Thyroid gland (tissue), 4 donors: Measurements from ENCODE around the gene TKTL1. TPM values are rescaled to one million over a fixed set of nuclear protein-coding genes. Genes with fewer than 3 reads are reported as not detected.

ENCODE experiments used
- DNase-seq, 2 donors: peaks; one replicate each; pipeline ENCODE4 v3.0.0-alpha.2; 2019
- H3K27ac ChIP-seq, 3 donors: fragments of 200-600 bp; sonication (generic); 1 replicate in 2 of 3; 2 replicates in 1 of 3; pipeline ENCODE4 v1.5.1; 2016 to 2019; ENCODE audit warnings: mild to moderate bottlenecking in 1 of 3, moderate library complexity in 1 of 3
- H3K27me3 ChIP-seq: fragments of 200-600 bp; sonication (generic); one replicate; pipeline ENCODE4 v1.5.1; 2019
- H3K36me3 ChIP-seq, 2 donors: fragments of 200-600 bp; sonication (generic); one replicate each; pipeline ENCODE4 v1.5.1; 2016 to 2019
- H3K4me1 ChIP-seq, 2 donors: fragments of 200-600 bp; sonication (generic); one replicate each; pipeline ENCODE4 v1.5.1; 2017 to 2019
- H3K4me3 ChIP-seq, 3 donors: fragments of 200-600 bp; sonication (generic); replicated peaks in 1 of 3; 1 replicate in 2 of 3; 2 replicates in 1 of 3; pipeline ENCODE4 v1.5.1; 2016; ENCODE audit warnings: mild to moderate bottlenecking in 1 of 3
- H3K9me3 ChIP-seq: fragments of 200-600 bp; sonication (generic); one replicate; pipeline ENCODE4 v1.5.1; 2017
- CTCF ChIP-seq, 6 experiments: fragments of 200-600 bp in 3 of 6; fragments of 450-650 bp in 3 of 6; sonication (generic) in 3 of 6; IDR thresholded peaks; one replicate each; pipeline ENCODE4 v1.5.1; 2016 to 2019; ENCODE audit warnings: antibody characterized with exemption in 6 of 6, mild to moderate bottlenecking in 2 of 6, inconsistent platforms in 1 of 6, moderate library complexity in 1 of 6
- POLR2A ChIP-seq, 2 donors: fragments of 450-650 bp; IDR thresholded peaks; one replicate each; pipeline ENCODE4 v1.6.1; 2017; ENCODE audit warnings: antibody characterized with exemption in 2 of 2, mild to moderate bottlenecking in 2 of 2, moderate library complexity in 1 of 2
- WGBS, 2 donors: methylation state at CpG; one replicate each; pipeline ENCODE4 v1.1.5; 2017; 5-methylcytosine and 5-hydroxymethylcytosine counted together
- intact Hi-C: fragments of 100-400 bp; cut with DNase I; formaldehyde crosslinking; loops from one replicate; pipeline ENCODE4 v1.15.1; 2023
- total RNA-seq, 4 donors: library from RNA; depleted of rRNA; stranded (reverse); fragments of >200 nt; gene quantifications; one replicate each; pipeline ENCODE4 v1.2.3, GENCODE V29; 2016

Gene TKTL1
- total RNA-seq, 4 donors from 2014 or later: 0.54 to 0.89 TPM; not detected in 2

GRCh38 chrX:154372612-154373022 lies 77.0 kb downstream of the TKTL1 start:
- no peak overlapping the region for H3K27ac ChIP-seq
- DNase-seq: no peak
- no peaks in the 10 kb centered on the region for H3K27me3 ChIP-seq
- WGBS, 2 donors: 46 to 62% methylated on average over 2 to 5 of the region's 5 CpGs
- intact Hi-C loops: no loop called here
- H3K36me3 ChIP-seq: no peaks in the 10 kb centered on the region
- no peak overlapping the region for H3K4me3 ChIP-seq
- H3K4me1 ChIP-seq: peaks cover 11 to 25% of the 10 kb centered on the region in 2 donors
- TF ChIP-seq POLR2A (IDR thresholded peaks at IDR 0.05) (no peak), CTCF (IDR thresholded peaks at IDR 0.05) (no peak)
- no peaks in the 10 kb centered on the region for H3K9me3 ChIP-seq

GRCh38 chrX:154373340-154374306 lies 78.0 kb downstream of the TKTL1 start:
- Histone ChIP-seq H3K36me3 (no peaks in the 10 kb centered on the region), H3K9me3 (no peaks in the 10 kb centered on the region), H3K27ac (peak overlapping the region in 2 of 3 donors; percentile 5 to 22), H3K27me3 (no peaks in the 10 kb centered on the region), H3K4me3 (peak overlapping the region in 1 of 3 donors; percentile 26), H3K4me1 (peaks cover 12 to 16% of the 10 kb centered on the region in 2 donors)
- WGBS, 2 donors: 0 to 16% methylated on average over 4 to 6 of the region's 23 CpGs
- TF ChIP-seq CTCF (IDR thresholded peaks at IDR 0.05) (peak in 4 of 6 experiments; percentile 57 to 73 (median 64)), POLR2A (IDR thresholded peaks at IDR 0.05) (peak in 1 of 2 donors; percentile 10)
- peak; percentile 71 to 79 for DNase-seq
- intact Hi-C loops: no loop called here

GRCh38 chrX:154374313-154375155 lies 78.9 kb downstream of the TKTL1 start, which contains the start of gene FLNA:
Gene FLNA, minus strand, starts transcription at chrX:154374634. Its CDS starts 3,389 bp downstream, at chrX:154371245.
- Histone ChIP-seq H3K27ac (peak within 1 kb of the TSS in 2 of 3 donors; percentile 5 to 18), H3K9me3 (no peaks in the 10 kb centered on the region), H3K36me3 (no peaks in the 10 kb centered on the region), H3K27me3 (no peaks in the 10 kb centered on the region), H3K4me3 (peak within 1 kb of the TSS in 1 of 3 donors; percentile 26), H3K4me1 (peaks cover 12 to 14% of the 10 kb centered on the region in 2 donors)
- intact Hi-C loops: no loop called here
- DNase-seq: peak; percentile 41 to 47
- peak in 1 of 2 donors; percentile 22 for TF ChIP-seq POLR2A (IDR thresholded peaks at IDR 0.05)
- TF ChIP-seq CTCF (IDR thresholded peaks at IDR 0.05): peak in 2 of 6 experiments; percentile 18 to 24
- whole genome bisulfite sequencing, 2 donors: 42 to 64% methylated on average over 2 to 6 of the region's 95 CpGs

GRCh38 chrX:154375156-154375504 lies 79.5 kb downstream of the TKTL1 start:
- Histone ChIP-seq H3K9me3 (no peaks in the 10 kb centered on the region), H3K27me3 (no peaks in the 10 kb centered on the region), H3K4me1 (peaks cover 12 to 14% of the 10 kb centered on the region in 2 donors), H3K4me3 (no peak overlapping the region), H3K27ac (no peak overlapping the region), H3K36me3 (no peaks in the 10 kb centered on the region)
- WGBS, 2 donors: 63 to 73% methylated on average over 10 of the region's 10 CpGs
- DNase-seq: no peak
- intact Hi-C loops: no loop called here
- TF ChIP-seq CTCF (IDR thresholded peaks at IDR 0.05): no peak
- TF ChIP-seq POLR2A (IDR thresholded peaks at IDR 0.05): no peak
